ENCODE results near the gene DNLZ.
"Not testable (repeated sequence)": the region's sequence is repeated elsewhere in the genome, so short reads cannot be mapped to it uniquely, and the experiment has no call there.

The DNLZ gene

GRCh38 chr9:136353757-136354488 lies 9.6 kb downstream of the DNLZ start:
- no peak for DNase-seq (ENCODE audit: low read depth)
- no peak for TF ChIP-seq CTCF (IDR thresholded peaks at IDR 0.05; ENCODE audit: low read depth, low read length, missing control alignments)
- H3K4me3 ChIP-seq (ENCODE audit: low read depth, low read length): no peak overlapping the region

- no peak overlapping the region for H3K4me3 ChIP-seq (ENCODE audit: low read depth, low read length)
- DNase-seq (ENCODE audit: low read depth): no peak
- TF ChIP-seq CTCF (IDR thresholded peaks at IDR 0.05; ENCODE audit: low read depth, low read length, missing control alignments): no peak
Measured at GRCh38 chr9:136353088-136353487, 10.5 kb downstream of the DNLZ start.

DNA sequence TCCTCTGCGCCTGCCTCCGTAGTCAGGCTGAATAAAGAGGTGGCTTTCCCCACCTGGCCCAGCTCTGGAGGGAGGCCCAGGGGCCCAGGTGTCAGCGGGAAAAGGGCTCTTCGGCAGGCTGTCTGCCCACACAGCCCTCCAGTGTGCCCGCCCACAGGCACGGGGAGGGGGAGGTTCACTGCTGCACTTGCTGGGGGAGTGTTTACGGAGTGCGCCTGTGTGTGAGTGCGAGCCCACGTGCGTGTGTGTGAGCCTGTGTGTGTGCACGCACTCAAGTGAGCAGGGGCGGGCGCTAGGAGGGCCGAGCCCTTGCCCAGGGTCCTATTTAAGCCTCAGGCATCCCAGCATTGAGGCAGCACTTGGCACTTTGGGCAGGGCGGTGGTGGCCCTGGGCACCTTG lies 10.9 kb downstream of the DNLZ start:
- no peak for DNase-seq (ENCODE audit: low read depth)
- no peak for TF ChIP-seq CTCF (IDR thresholded peaks at IDR 0.05; ENCODE audit: low read depth, low read length, missing control alignments)
- no peak overlapping the region for H3K4me3 ChIP-seq (ENCODE audit: low read depth, low read length)

GRCh38 chr9:136351868-136352267 lies 11.7 kb downstream of the DNLZ start:
- DNase-seq (ENCODE audit: low read depth): not testable (repeated sequence)

GRCh38 chr9:136351252-136351800 lies 12.2 kb downstream of the DNLZ start:
- TF ChIP-seq CTCF (IDR thresholded peaks at IDR 0.05; ENCODE audit: low read depth, low read length, missing control alignments): no peak
- no peak overlapping the region for H3K4me3 ChIP-seq (ENCODE audit: low read depth, low read length)
- DNase-seq (ENCODE audit: low read depth): no peak

More at GRCh38 chr9:136351868-136352267, 11.7 kb downstream of the DNLZ start:
- H3K4me3 ChIP-seq (ENCODE audit: low read depth, low read length): not testable (repeated sequence)

DNA sequence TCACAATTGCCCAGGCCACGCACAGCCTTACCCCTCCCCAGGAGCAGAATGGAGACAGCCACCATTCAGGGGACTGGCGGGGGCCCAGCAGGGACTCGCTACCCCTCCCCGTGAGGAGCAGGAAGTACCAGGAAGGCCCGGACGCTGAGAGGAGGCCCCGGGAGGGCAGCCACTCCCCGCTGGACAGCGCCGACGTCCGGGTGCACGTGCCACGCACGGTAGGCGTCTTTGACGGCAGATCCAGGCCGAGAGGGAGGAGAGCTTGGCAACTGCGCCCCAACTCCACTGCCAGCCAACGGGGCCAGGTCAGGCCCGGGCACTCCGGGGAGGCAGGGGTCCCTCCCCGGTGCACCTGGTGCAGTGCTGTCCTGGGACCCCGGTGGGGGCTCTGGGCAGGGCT lies 14.0 kb downstream of the DNLZ start:
- DNase-seq (ENCODE audit: low read depth): no peak
- no peak for TF ChIP-seq CTCF (IDR thresholded peaks at IDR 0.05; ENCODE audit: low read depth, low read length, missing control alignments)
- no peak overlapping the region for H3K4me3 ChIP-seq (ENCODE audit: low read depth, low read length)

GRCh38 chr9:136348691-136349090 lies 14.9 kb downstream of the DNLZ start:
- no peak overlapping the region for H3K4me3 ChIP-seq (ENCODE audit: low read depth, low read length)
- TF ChIP-seq CTCF (IDR thresholded peaks at IDR 0.05; ENCODE audit: low read depth, low read length, missing control alignments): no peak
- no peak for DNase-seq (ENCODE audit: low read depth)

Data from GM12864 (cell line).